ENCODE data around the gene TCEANC2.

DNA sequence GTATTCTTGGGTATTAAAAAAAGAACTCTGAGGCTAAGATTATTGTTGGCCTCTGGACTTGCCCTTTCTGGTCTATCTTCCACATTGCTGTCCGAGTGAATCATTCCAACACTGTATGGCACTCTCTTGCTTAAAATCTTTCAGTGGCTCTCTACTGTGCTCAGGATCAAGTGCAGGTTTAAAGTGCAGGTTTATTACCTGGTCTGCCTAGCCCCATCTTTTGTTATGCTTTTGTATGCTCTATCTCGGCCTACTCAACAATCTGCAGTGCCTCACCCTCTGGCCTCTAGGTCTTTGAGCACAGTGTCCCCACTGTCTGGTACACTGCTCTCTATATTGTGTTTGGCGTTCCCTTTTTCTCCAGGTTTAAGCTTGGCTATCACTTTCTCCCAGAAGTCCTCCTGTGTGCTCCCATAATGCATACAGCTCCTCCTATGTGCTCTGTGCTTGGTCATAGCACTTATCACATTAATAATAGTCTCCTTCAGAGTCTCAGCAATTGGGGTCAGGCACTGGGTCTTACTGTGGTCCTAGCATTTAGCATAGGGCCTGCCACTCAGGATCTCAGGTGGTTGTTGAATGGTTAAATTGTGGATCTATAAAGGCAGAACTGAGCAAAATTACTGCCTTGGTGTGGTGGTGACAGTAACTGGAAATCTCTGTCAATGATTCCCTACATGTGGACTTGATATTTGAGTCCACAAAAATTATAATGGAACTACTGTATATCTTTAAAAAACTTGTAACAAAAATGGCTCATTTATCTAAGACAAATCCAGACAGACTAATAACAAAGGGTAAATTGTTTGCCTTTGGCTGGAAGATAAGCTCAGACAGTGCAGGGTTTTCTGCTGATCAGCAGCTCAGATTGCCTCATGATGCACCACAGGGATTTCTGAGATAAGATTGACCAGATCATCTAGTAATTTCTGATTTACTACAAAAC, 24.8 kb upstream of the TCEANC2 start:
- TF ChIP-seq GATA3 (IDR thresholded peaks at IDR 0.05; ENCODE audit: low read depth, low read length) = peak; percentile 93
- TF ChIP-seq GATA2 (IDR thresholded peaks at IDR 0.05; ENCODE audit: low read depth, low read length) = peak; percentile 94

Measured in SH-SY5Y (cell line).